Activated CD8-positive, alpha-beta T cell treated with anti-CD3 and anti-CD28 coated beads, Interleukin-2, amount 10 ng/mL, durations not matched to agents 7 days and 5 days (primary cell): Measurements from ENCODE around the gene C20orf202. TPM values are rescaled to one million over a fixed set of nuclear protein-coding genes. Genes with fewer than 3 reads are reported as not detected.
"Not testable (repeated sequence)": the region's sequence is repeated elsewhere in the genome, so short reads cannot be mapped to it uniquely, and the experiment has no call there.

Source experiments
- ATAC-seq: fragments of 150-1000 bp; cut with Tn5 transposase; one replicate; pipeline ENCODE4 v1.10.0; 2021; ENCODE audit warnings: moderate library complexity
- CTCF ChIA-PET: fragments of 350-600 bp; sonication (Branson Sonifier 250); formaldehyde crosslinking; loops from one replicate; lab custom pipeline; 2021; ENCODE audit warnings: antibody characterized with exemption; lab: Charles Lee
- POLR2A ChIA-PET: fragments of 350-600 bp; sonication (Branson Sonifier 250); formaldehyde crosslinking; loops from one replicate; lab custom pipeline; 2021; ENCODE audit warnings: antibody characterized with exemption; lab: Charles Lee
- DNase-seq: peaks from one replicate; pipeline ENCODE4 v3.0.0-alpha.2; 2020
- H3K27ac Mint-ChIP-seq: one replicate; pipeline ENCODE4 v1.8.0; 2021; ENCODE audit warnings: mild to moderate bottlenecking, mixed read lengths
- H3K27me3 Mint-ChIP-seq: one replicate; pipeline ENCODE4 v1.8.0; 2021; ENCODE audit warnings: low read depth, mixed read lengths
- H3K36me3 Mint-ChIP-seq: one replicate; pipeline ENCODE4 v1.8.0; 2021; ENCODE audit warnings: low read depth, mixed read lengths
- H3K4me1 Mint-ChIP-seq: one replicate; pipeline ENCODE4 v1.8.0; 2021; ENCODE audit warnings: low read depth, mixed read lengths
- H3K4me3 Mint-ChIP-seq: one replicate; pipeline ENCODE4 v1.8.0; 2021; ENCODE audit warnings: mild to moderate bottlenecking, mixed read lengths
- H3K9me3 Mint-ChIP-seq: one replicate; pipeline ENCODE4 v1.8.0; 2022; ENCODE audit warnings: mixed read lengths; ENCODE audit not compliant: insufficient read depth
- total RNA-seq, 2 experiments: library from RNA; stranded (reverse); gene quantifications; one replicate each; pipeline ENCODE4 v1.2.3, GENCODE V29; 2021

The C20orf202 gene
- total RNA-seq, 2 experiments from 2014 or later, result not detected

GRCh38 chr20:1210501-1210900 is 7.2 kb downstream of the C20orf202 start:
- DNase-seq (no peak), ATAC-seq (no peak)
- POLR2A ChIA-PET, result no interaction called here
- CTCF ChIA-PET, result interaction anchor here (1.0 to 5.0 kb wide), 3 partner anchors 16 to 285 kb away, joined by 3 to 22 read pairs (median 20); partner anchors contain the start of gene RAD21L1
- Mint-ChIP-seq H3K27me3 (peaks cover 29% of the 10 kb centered on the region), H3K4me3 (no peak overlapping the region), H3K27ac (no peak overlapping the region), H3K36me3 (no peaks in the 10 kb centered on the region), H3K4me1 (peaks cover 19% of the 10 kb centered on the region), H3K9me3 (no peaks in the 10 kb centered on the region)

GRCh38 chr20:1212023-1212422 is 8.8 kb downstream of the C20orf202 start:
- Mint-ChIP-seq H3K36me3 (no peaks in the 10 kb centered on the region), H3K27me3 (peaks cover 29% of the 10 kb centered on the region), H3K27ac (no peak overlapping the region), H3K4me1 (peaks cover 34% of the 10 kb centered on the region), H3K9me3 (no peaks in the 10 kb centered on the region), H3K4me3 (no peak overlapping the region)
- ChIA-PET POLR2A (no interaction called here), CTCF (interaction anchor here (0.6 to 5.0 kb wide), 10 partner anchors 8 to 256 kb away, joined by 3 to 29 read pairs (median 14); partner anchors contain the start of genes C20orf202 and RAD21L1)
- DNase-seq (no peak), ATAC-seq (no peak)

- Mint-ChIP-seq H3K27me3 (peaks cover 27% of the 10 kb centered on the region), H3K4me3 (no peak overlapping the region), H3K27ac (no peak overlapping the region), H3K36me3 (no peaks in the 10 kb centered on the region), H3K4me1 (peaks cover 34% of the 10 kb centered on the region), H3K9me3 (no peaks in the 10 kb centered on the region)
- DNase-seq (peak; percentile 84), ATAC-seq (peak; percentile 95)
- CTCF ChIA-PET, result interaction anchor here (0.6 to 5.0 kb wide), 33 partner anchors 9 to 409 kb away, joined by 3 to 29 read pairs (median 4); partner anchors contain the start of genes C20orf202, FAM110A, NSFL1C and PSMF1
- POLR2A ChIA-PET, result interaction anchor here (0.6 to 0.7 kb wide), 2 partner anchors 37 to 223 kb away, joined by 3 read pairs; no protein-coding TSS in a partner anchor
Observed at GRCh38 chr20:1212607-1213396, 9.5 kb downstream of the C20orf202 start.

- ChIA-PET POLR2A (no interaction called here), CTCF (interaction anchor here (1.0 to 5.0 kb wide), 6 partner anchors 12 to 289 kb away, joined by 3 to 29 read pairs (median 11); partner anchors contain the start of gene RAD21L1)
- no peaks in the 10 kb centered on the region for H3K36me3 Mint-ChIP-seq
- DNase-seq, result no peak
- H3K9me3 Mint-ChIP-seq, result no peaks in the 10 kb centered on the region
- peaks cover 34% of the 10 kb centered on the region for H3K4me1 Mint-ChIP-seq
- no peak for ATAC-seq
- no peak overlapping the region for H3K4me3 Mint-ChIP-seq
- peaks cover 28% of the 10 kb centered on the region for H3K27me3 Mint-ChIP-seq
- no peak overlapping the region for H3K27ac Mint-ChIP-seq
Observed at GRCh38 chr20:1214838-1215261, 11.6 kb downstream of the C20orf202 start.

GRCh38 chr20:1215386-1216170 is 12.3 kb downstream of the C20orf202 start:
- Mint-ChIP-seq H3K4me1 (peaks cover 34% of the 10 kb centered on the region), H3K27me3 (peaks cover 28% of the 10 kb centered on the region), H3K36me3 (no peaks in the 10 kb centered on the region), H3K9me3 (no peaks in the 10 kb centered on the region), H3K4me3 (peak overlapping the region; percentile 35), H3K27ac (peak overlapping the region; percentile 82)
- DNase-seq (peak; percentile 45), ATAC-seq (peak; percentile 70)
- POLR2A ChIA-PET, result no interaction called here
- CTCF ChIA-PET, result interaction anchor here (1.5 to 5.0 kb wide), 2 partner anchors 11 to 288 kb away, joined by 4 to 20 read pairs; partner anchors contain the start of gene RAD21L1

GRCh38 chr20:1216527-1217427 is 13.5 kb downstream of the C20orf202 start:
- H3K4me3 Mint-ChIP-seq, POLR2A ChIA-PET, H3K9me3 Mint-ChIP-seq, H3K27ac Mint-ChIP-seq, H3K36me3 Mint-ChIP-seq, ATAC-seq, DNase-seq: not testable (repeated sequence)
- Mint-ChIP-seq H3K4me1 (peaks cover 34% of the 10 kb centered on the region), H3K27me3 (peaks cover 27% of the 10 kb centered on the region)
- CTCF ChIA-PET, result interaction anchor here (0.6 kb wide), 1 partner anchor 9 kb away, joined by 3 read pairs; the partner anchor contains the start of gene RAD21L1

GRCh38 chr20:1222750-1223149 is 19.5 kb downstream of the C20orf202 start:
- H3K4me1 Mint-ChIP-seq, result peaks cover 11% of the 10 kb centered on the region
- ATAC-seq, H3K27ac Mint-ChIP-seq, DNase-seq, POLR2A ChIA-PET, H3K36me3 Mint-ChIP-seq, H3K9me3 Mint-ChIP-seq, H3K4me3 Mint-ChIP-seq, CTCF ChIA-PET: not testable (repeated sequence)
- peaks cover 42% of the 10 kb centered on the region for H3K27me3 Mint-ChIP-seq

- Mint-ChIP-seq H3K36me3 (no peaks in the 10 kb centered on the region), H3K4me3 (peak overlapping the region; percentile 1), H3K4me1 (peaks cover 11% of the 10 kb centered on the region), H3K27ac (no peak overlapping the region), H3K27me3 (peaks cover 38% of the 10 kb centered on the region), H3K9me3 (no peaks in the 10 kb centered on the region)
- CTCF ChIA-PET, result no interaction called here
- no peak for DNase-seq
- POLR2A ChIA-PET, result no interaction called here
- ATAC-seq, result no peak
Observed at GRCh38 chr20:1224205-1224890, 21.1 kb downstream of the C20orf202 start.

GRCh38 chr20:1225263-1225782 is 22.1 kb downstream of the C20orf202 start:
- no peaks in the 10 kb centered on the region for H3K36me3 Mint-ChIP-seq
- H3K4me1 Mint-ChIP-seq, result peaks cover 11% of the 10 kb centered on the region
- CTCF ChIA-PET, result interaction anchor here (1.0 to 4.0 kb wide), 2 partner anchors 12 to 213 kb away, joined by 3 to 20 read pairs; no protein-coding TSS in a partner anchor
- H3K27ac Mint-ChIP-seq, result no peak overlapping the region
- ATAC-seq (peak; percentile 67), DNase-seq (no peak)
- H3K4me3 Mint-ChIP-seq, result peak overlapping the region; percentile 64
- POLR2A ChIA-PET, result interaction anchor here (0.6 kb wide), 1 partner anchor 76 kb away, joined by 3 read pairs; no protein-coding TSS in a partner anchor
- no peaks in the 10 kb centered on the region for H3K9me3 Mint-ChIP-seq
- H3K27me3 Mint-ChIP-seq, result peaks cover 40% of the 10 kb centered on the region
